GM21390 (cell line): ENCODE data around the gene RABGAP1.

Experiments used
- ATAC-seq: cut with Tn5 transposase; IDR thresholded peaks from one replicate; pipeline ENCODE4 v1.9.1; 2021; ENCODE audit not compliant: unreplicated experiment

Gene RABGAP1

GRCh38 chr9:123149067-123149466, 208.2 kb downstream of the RABGAP1 start:
- no peak for ATAC-seq

GRCh38 chr9:123150708-123151503, 210.1 kb downstream of the RABGAP1 start:
- ATAC-seq = no peak
